HG02852 (cell line): ENCODE measurements around the gene ZHX3.
"Not testable (repeated sequence)": the region's sequence is repeated elsewhere in the genome, so short reads cannot be mapped to it uniquely, and the experiment has no call there.

Experiments
- ATAC-seq: cut with Tn5 transposase; IDR thresholded peaks from one replicate; pipeline ENCODE4 v1.9.1; 2021; ENCODE audit warnings: mild to moderate bottlenecking, moderate library complexity; ENCODE audit not compliant: unreplicated experiment

The ZHX3 gene

GRCh38 chr20:41139227-41140093 is 178.1 kb downstream of the ZHX3 start:
- no peak for ATAC-seq

- no peak for ATAC-seq
Measured at GRCh38 chr20:41138475-41139226, 178.9 kb downstream of the ZHX3 start.

GRCh38 chr20:41137614-41138474 is 179.7 kb downstream of the ZHX3 start:
- ATAC-seq: peak; percentile 12

- peak; percentile 63 for ATAC-seq
Measured at GRCh38 chr20:41136680-41137613, 180.6 kb downstream of the ZHX3 start, which contains the start of gene PLCG1. TSS of gene PLCG1 (plus strand) at chr20:41137543. CDS start at chr20:41137642, 99 bp downstream.

- no peak for ATAC-seq
Measured at GRCh38 chr20:41135888-41136679, 181.4 kb downstream of the ZHX3 start.

- no peak for ATAC-seq
Measured at GRCh38 chr20:41135187-41135887, 182.2 kb downstream of the ZHX3 start.

- no peak for ATAC-seq
Measured at GRCh38 chr20:41134362-41135186, 183.0 kb downstream of the ZHX3 start.

- ATAC-seq: peak; percentile 23
Measured at GRCh38 chr20:41133709-41134361, 183.7 kb downstream of the ZHX3 start.

GRCh38 chr20:41132388-41132775 is 185.1 kb downstream of the ZHX3 start:
- not testable (repeated sequence) for ATAC-seq

GRCh38 chr20:41131594-41132387 is 185.7 kb downstream of the ZHX3 start:
- ATAC-seq: no peak
